ENCODE measurements around the gene NAV2. TPM values are rescaled to one million over a fixed set of nuclear protein-coding genes. Genes with fewer than 3 reads are reported as not detected.

NAV2 gene
- total RNA-seq, 2 experiments from 2014 or later, result 0.23 to 0.36 TPM

- no peak for DNase-seq
- H3K36me3 Mint-ChIP-seq (ENCODE audit: low read depth), result no peaks in the 10 kb centered on the region
- intact Hi-C loops (cut with micrococcal nuclease), result no loop called here
- H3K9me3 Mint-ChIP-seq, result no peaks in the 10 kb centered on the region
- no peaks in the 10 kb centered on the region for H3K4me1 Mint-ChIP-seq (ENCODE audit: low read depth)
- no peak overlapping the region for H3K27ac Mint-ChIP-seq
- H3K4me3 Mint-ChIP-seq, result no peak overlapping the region
- no peak for ATAC-seq
- CTCF ChIA-PET, result no interaction called here
- POLR2A ChIA-PET, result interaction anchor here (0.9 kb wide), 1 partner anchor 9 kb away, joined by 3 read pairs; no protein-coding TSS in a partner anchor
- peaks cover 19% of the 10 kb centered on the region for H3K27me3 Mint-ChIP-seq
- no peak for TF ChIP-seq CTCF (IDR thresholded peaks at IDR 0.05)
Observed at GRCh38 chr11:20013346-20014066, 300.9 kb downstream of the NAV2 start.

GRCh38 chr11:20014067-20014402, 301.4 kb downstream of the NAV2 start:
- Mint-ChIP-seq H3K4me3 (no peak overlapping the region), H3K27ac (no peak overlapping the region), H3K36me3 (ENCODE audit: low read depth) (no peaks in the 10 kb centered on the region), H3K9me3 (no peaks in the 10 kb centered on the region), H3K27me3 (peaks cover 19% of the 10 kb centered on the region), H3K4me1 (ENCODE audit: low read depth) (no peaks in the 10 kb centered on the region)
- ChIA-PET POLR2A (interaction anchor here (0.9 kb wide), 1 partner anchor 8 kb away, joined by 3 read pairs; no protein-coding TSS in a partner anchor), CTCF (no interaction called here)
- intact Hi-C loops (cut with micrococcal nuclease), result no loop called here
- TF ChIP-seq CTCF (IDR thresholded peaks at IDR 0.05), result no peak
- ATAC-seq (no peak), DNase-seq (no peak)

GRCh38 chr11:20015101-20015500, 302.5 kb downstream of the NAV2 start:
- ChIA-PET POLR2A (no interaction called here), CTCF (no interaction called here)
- H3K27me3 Mint-ChIP-seq, result peaks cover 19% of the 10 kb centered on the region
- no peak for TF ChIP-seq CTCF (IDR thresholded peaks at IDR 0.05)
- no peak overlapping the region for H3K27ac Mint-ChIP-seq
- intact Hi-C loops (cut with micrococcal nuclease), result no loop called here
- no peak overlapping the region for H3K4me3 Mint-ChIP-seq
- no peak for DNase-seq
- ATAC-seq, result no peak
- H3K36me3 Mint-ChIP-seq (ENCODE audit: low read depth), result no peaks in the 10 kb centered on the region
- H3K4me1 Mint-ChIP-seq (ENCODE audit: low read depth), result no peaks in the 10 kb centered on the region
- no peaks in the 10 kb centered on the region for H3K9me3 Mint-ChIP-seq

- no peak for ATAC-seq
- intact Hi-C loops (cut with micrococcal nuclease), result no loop called here
- CTCF ChIA-PET, result interaction anchor here (0.7 kb wide), 1 partner anchor 20 kb away, joined by 3 read pairs; no protein-coding TSS in a partner anchor
- no peak for TF ChIP-seq CTCF (IDR thresholded peaks at IDR 0.05)
- H3K36me3 Mint-ChIP-seq (ENCODE audit: low read depth), result no peaks in the 10 kb centered on the region
- no peaks in the 10 kb centered on the region for H3K4me1 Mint-ChIP-seq (ENCODE audit: low read depth)
- peaks cover 19% of the 10 kb centered on the region for H3K27me3 Mint-ChIP-seq
- H3K4me3 Mint-ChIP-seq, result no peak overlapping the region
- no peak overlapping the region for H3K27ac Mint-ChIP-seq
- DNase-seq, result no peak
- H3K9me3 Mint-ChIP-seq, result no peaks in the 10 kb centered on the region
- POLR2A ChIA-PET, result no interaction called here
Observed at GRCh38 chr11:20015529-20016427, 303.1 kb downstream of the NAV2 start.

- H3K4me3 Mint-ChIP-seq, result no peak overlapping the region
- ATAC-seq (no peak), DNase-seq (no peak)
- intact Hi-C loops (cut with micrococcal nuclease), result no loop called here
- H3K9me3 Mint-ChIP-seq, result no peaks in the 10 kb centered on the region
- POLR2A ChIA-PET, result no interaction called here
- TF ChIP-seq CTCF (IDR thresholded peaks at IDR 0.05), result no peak
- CTCF ChIA-PET, result no interaction called here
- H3K27ac Mint-ChIP-seq, result no peak overlapping the region
- H3K27me3 Mint-ChIP-seq, result peaks cover 19% of the 10 kb centered on the region
- no peaks in the 10 kb centered on the region for H3K4me1 Mint-ChIP-seq (ENCODE audit: low read depth)
- no peaks in the 10 kb centered on the region for H3K36me3 Mint-ChIP-seq (ENCODE audit: low read depth)
Observed at GRCh38 chr11:20016526-20016925, 303.9 kb downstream of the NAV2 start.
